MM.1S (cell line): Measurements from ENCODE around the gene IL2RA.

Experiments used
- DNase-seq: peaks from one replicate; pipeline ENCODE4 v3.0.0-alpha.2; 2015
- H2AFZ ChIP-seq: fragments of 300-600 bp; sonication (generic); 2 replicates; pipeline ENCODE4 v1.6.0; 2016; ENCODE audit warnings: antibody characterized with exemption, low read length
- H3F3A ChIP-seq: fragments of 300-600 bp; sonication (generic); 2 replicates; pipeline ENCODE4 v1.6.1; 2016; ENCODE audit warnings: mild to moderate bottlenecking, antibody characterized with exemption, low read length, moderate library complexity, mixed read lengths; ENCODE audit not compliant: insufficient read depth
- H3K27ac ChIP-seq: fragments of 300-600 bp; sonication (generic); 2 replicates; pipeline ENCODE4 v1.5.1; 2016; ENCODE audit warnings: mild to moderate bottlenecking, low read length
- H3K27me3 ChIP-seq: fragments of 300-600 bp; sonication (generic); replicated peaks from 2 replicates; pipeline ENCODE4 v1.6.0; 2016; ENCODE audit warnings: low read length; ENCODE audit not compliant: insufficient read depth
- H3K36me3 ChIP-seq: fragments of 300-600 bp; sonication (generic); replicated peaks from 2 replicates; pipeline ENCODE4 v1.6.1; 2016; ENCODE audit warnings: mild to moderate bottlenecking, low read length, mixed read lengths; ENCODE audit not compliant: insufficient read depth
- H3K4me1 ChIP-seq: fragments of 300-600 bp; sonication (generic); 2 replicates; pipeline ENCODE4 v1.6.1; 2016; ENCODE audit warnings: low read length, mixed read lengths
- H3K4me2 ChIP-seq: fragments of 300-600 bp; sonication (generic); 2 replicates; pipeline ENCODE4 v1.6.0; 2016; ENCODE audit warnings: low read depth, low read length
- H3K4me3 ChIP-seq: fragments of 300-600 bp; sonication (generic); 2 replicates; pipeline ENCODE4 v1.5.1; 2016; ENCODE audit warnings: low read length, mixed read lengths
- H3K79me2 ChIP-seq: fragments of 300-600 bp; sonication (generic); 2 replicates; pipeline ENCODE4 v1.6.1; 2016; ENCODE audit warnings: mixed run types, low read length, mixed read lengths
- H3K9ac ChIP-seq: fragments of 300-600 bp; sonication (generic); 2 replicates; pipeline ENCODE4 v1.6.1; 2016; ENCODE audit warnings: low read length, mixed read lengths
- H3K9me2 ChIP-seq: fragments of 300-600 bp; sonication (generic); replicated peaks from 2 replicates; pipeline ENCODE4 v1.6.1; 2016; ENCODE audit warnings: mild to moderate bottlenecking, low read length, mixed read lengths; ENCODE audit not compliant: insufficient read depth
- H3K9me3 ChIP-seq: fragments of 300-600 bp; sonication (generic); replicated peaks from 2 replicates; pipeline ENCODE4 v1.6.1; 2016; ENCODE audit warnings: mild to moderate bottlenecking, low read length, mixed read lengths; ENCODE audit not compliant: insufficient read depth
- H4K20me1 ChIP-seq: fragments of 300-600 bp; sonication (generic); 2 replicates; pipeline ENCODE4 v1.6.1; 2016; ENCODE audit warnings: mild to moderate bottlenecking, low read length, moderate library complexity, mixed read lengths; ENCODE audit not compliant: insufficient read depth
- CTCF ChIP-seq: fragments of 300-600 bp; sonication (generic); IDR thresholded peaks from 2 replicates; pipeline ENCODE4 v1.5.1; 2016; ENCODE audit warnings: antibody characterized with exemption, low read length, mixed read lengths
- EZH2 ChIP-seq: fragments of 300-600 bp; sonication (generic); optimal IDR thresholded peaks from 2 replicates; pipeline ENCODE3; 2017; ENCODE audit warnings: low read depth, mild to moderate bottlenecking, antibody characterized with exemption, low read length, mixed read lengths
- EZH2phosphoT487 ChIP-seq: fragments of 300-600 bp; sonication (generic); IDR thresholded peaks from 2 replicates; pipeline ENCODE4 v1.6.1; 2018; ENCODE audit warnings: antibody characterized with exemption, low read length

Gene IL2RA

GRCh38 chr10:5999440-6000165, 62.6 kb downstream of the IL2RA start:
- Histone ChIP-seq H3F3A (no peaks in the 10 kb centered on the region; the same call in 1 of the 2 replicates), H3K9ac (no peak overlapping the region), H3K36me3 (no peaks in the 10 kb centered on the region), H4K20me1 (no peaks in the 10 kb centered on the region), H3K4me1 (peaks cover 8% of the 10 kb centered on the region; the same call in 1 of the 2 replicates), H3K9me2 (no peaks in the 10 kb centered on the region), H3K27me3 (no peaks in the 10 kb centered on the region), H3K9me3 (no peaks in the 10 kb centered on the region), H2AFZ (no peak overlapping the region), H3K4me2 (no peak overlapping the region), H3K4me3 (no peak overlapping the region), H3K79me2 (no peaks in the 10 kb centered on the region), H3K27ac (no peak overlapping the region)
- DNase-seq = no peak
- no peak for TF ChIP-seq CTCF

GRCh38 chr10:5996696-5997095, 65.5 kb downstream of the IL2RA start:
- Histone ChIP-seq H3K4me2 (no peak overlapping the region), H3K4me3 (no peak overlapping the region), H3K27me3 (no peaks in the 10 kb centered on the region), H3K9me2 (no peaks in the 10 kb centered on the region), H4K20me1 (no peaks in the 10 kb centered on the region), H3K79me2 (no peaks in the 10 kb centered on the region), H3K9me3 (no peaks in the 10 kb centered on the region), H3K36me3 (no peaks in the 10 kb centered on the region), H3K9ac (no peak overlapping the region), H3K27ac (no peak overlapping the region), H2AFZ (no peak overlapping the region), H3K4me1 (no peaks in the 10 kb centered on the region), H3F3A (no peaks in the 10 kb centered on the region)
- no peak for TF ChIP-seq CTCF
- no peak for DNase-seq

DNA sequence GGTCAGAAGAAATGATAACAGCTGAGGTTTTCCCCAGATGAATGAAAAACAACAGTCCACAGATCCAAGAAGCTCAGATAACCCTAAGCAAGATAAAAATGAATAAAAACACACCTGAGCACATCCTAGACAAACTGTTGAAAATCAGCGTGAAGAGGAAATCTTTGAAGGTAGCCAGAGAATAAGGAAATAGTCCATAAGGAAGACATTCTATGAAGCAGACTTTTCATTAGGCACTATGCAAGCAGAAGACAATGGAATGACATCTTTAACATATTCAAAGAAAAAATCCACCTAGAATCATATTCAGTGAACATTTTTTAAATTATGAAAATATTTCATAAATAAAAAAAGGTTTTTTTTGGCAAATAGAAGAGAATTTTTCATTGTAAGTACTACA, 69.8 kb downstream of the IL2RA start:
- H2AFZ ChIP-seq = no peak overlapping the region

More for the DNA sequence above, 69.8 kb downstream of the IL2RA start:
- no peaks in the 10 kb centered on the region for H3K27me3 ChIP-seq
- H3K9ac ChIP-seq = no peak overlapping the region
- H3K4me1 ChIP-seq = no peaks in the 10 kb centered on the region
- no peaks in the 10 kb centered on the region for H3K79me2 ChIP-seq
- no peaks in the 10 kb centered on the region for H3K9me3 ChIP-seq
- H3K4me3 ChIP-seq = no peak overlapping the region
- no peaks in the 10 kb centered on the region for H3K36me3 ChIP-seq
- no peaks in the 10 kb centered on the region for H3K9me2 ChIP-seq
- TF ChIP-seq EZH2 (no peak), CTCF (no peak), EZH2phosphoT487 (no peak)
- no peaks in the 10 kb centered on the region for H4K20me1 ChIP-seq
- H3K4me2 ChIP-seq = no peak overlapping the region
- H3K27ac ChIP-seq = no peak overlapping the region
- no peak for DNase-seq
- H3F3A ChIP-seq = no peaks in the 10 kb centered on the region
